GM20000 (cell line): Measurements from ENCODE around the gene MED9.

ENCODE experiments used
- DNase-seq: peaks from one replicate; pipeline ENCODE4 v3.0.0; 2012; ENCODE audit warnings: low spot score
- TF ChIP-seq, protein P1 (sequence below): IDR thresholded peaks from 2 replicates; pipeline ENCODE4 v1.5.1; 2012; ENCODE audit warnings: mild to moderate bottlenecking, control low read depth; ENCODE audit errors: extremely low read depth, missing control alignments

The MED9 gene

DNA sequence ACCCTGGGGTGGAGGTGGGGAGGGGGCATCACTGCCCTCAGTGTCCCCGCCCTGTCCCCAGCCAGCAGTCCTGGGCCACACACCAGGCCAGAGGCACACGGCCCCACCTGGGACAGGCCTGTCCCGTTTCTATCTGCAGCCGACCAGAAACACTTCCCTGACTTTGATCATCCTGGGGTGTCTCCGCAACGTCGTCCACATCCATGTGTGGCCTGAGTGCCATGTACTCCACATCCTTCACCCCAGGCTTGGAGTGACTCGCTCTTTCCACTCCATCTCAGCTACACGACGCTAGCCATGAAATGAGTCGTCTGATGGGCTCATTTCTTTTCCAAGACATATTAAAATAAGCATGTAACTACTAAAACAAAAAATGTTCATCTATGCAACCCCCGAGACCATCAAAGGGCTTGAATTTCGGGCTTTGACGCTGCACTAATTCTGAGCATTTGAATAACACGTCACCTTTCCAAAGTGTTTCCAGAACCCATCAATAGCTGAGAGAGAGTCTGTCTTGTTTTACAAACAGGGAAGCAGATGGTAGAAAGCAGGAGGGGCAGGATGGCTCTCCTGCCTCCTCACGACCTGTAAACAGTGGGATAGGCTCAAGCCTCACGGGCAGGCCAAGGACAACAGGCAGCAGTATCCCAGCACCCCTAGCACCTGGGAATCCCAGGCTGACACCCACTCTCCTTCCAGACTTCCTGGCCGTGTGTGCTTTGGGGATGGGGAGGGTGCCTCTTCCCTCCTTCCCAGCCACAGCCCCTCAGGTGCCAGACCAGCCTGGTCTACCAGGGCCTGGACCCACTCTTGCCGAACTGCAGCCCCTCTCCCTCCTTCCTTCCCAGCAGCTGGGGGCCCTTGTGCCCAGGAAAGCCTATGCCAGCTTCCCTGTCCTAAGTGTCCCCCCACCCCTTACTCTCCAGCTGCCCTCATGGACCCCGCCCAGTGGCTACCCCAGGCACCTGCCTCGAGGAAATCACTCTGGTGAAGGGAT is 39.4 kb downstream of the MED9 start:
- no peak for DNase-seq
- TF ChIP-seq, protein P1, sequence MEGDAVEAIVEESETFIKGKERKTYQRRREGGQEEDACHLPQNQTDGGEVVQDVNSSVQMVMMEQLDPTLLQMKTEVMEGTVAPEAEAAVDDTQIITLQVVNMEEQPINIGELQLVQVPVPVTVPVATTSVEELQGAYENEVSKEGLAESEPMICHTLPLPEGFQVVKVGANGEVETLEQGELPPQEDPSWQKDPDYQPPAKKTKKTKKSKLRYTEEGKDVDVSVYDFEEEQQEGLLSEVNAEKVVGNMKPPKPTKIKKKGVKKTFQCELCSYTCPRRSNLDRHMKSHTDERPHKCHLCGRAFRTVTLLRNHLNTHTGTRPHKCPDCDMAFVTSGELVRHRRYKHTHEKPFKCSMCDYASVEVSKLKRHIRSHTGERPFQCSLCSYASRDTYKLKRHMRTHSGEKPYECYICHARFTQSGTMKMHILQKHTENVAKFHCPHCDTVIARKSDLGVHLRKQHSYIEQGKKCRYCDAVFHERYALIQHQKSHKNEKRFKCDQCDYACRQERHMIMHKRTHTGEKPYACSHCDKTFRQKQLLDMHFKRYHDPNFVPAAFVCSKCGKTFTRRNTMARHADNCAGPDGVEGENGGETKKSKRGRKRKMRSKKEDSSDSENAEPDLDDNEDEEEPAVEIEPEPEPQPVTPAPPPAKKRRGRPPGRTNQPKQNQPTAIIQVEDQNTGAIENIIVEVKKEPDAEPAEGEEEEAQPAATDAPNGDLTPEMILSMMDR: no peak

DNA sequence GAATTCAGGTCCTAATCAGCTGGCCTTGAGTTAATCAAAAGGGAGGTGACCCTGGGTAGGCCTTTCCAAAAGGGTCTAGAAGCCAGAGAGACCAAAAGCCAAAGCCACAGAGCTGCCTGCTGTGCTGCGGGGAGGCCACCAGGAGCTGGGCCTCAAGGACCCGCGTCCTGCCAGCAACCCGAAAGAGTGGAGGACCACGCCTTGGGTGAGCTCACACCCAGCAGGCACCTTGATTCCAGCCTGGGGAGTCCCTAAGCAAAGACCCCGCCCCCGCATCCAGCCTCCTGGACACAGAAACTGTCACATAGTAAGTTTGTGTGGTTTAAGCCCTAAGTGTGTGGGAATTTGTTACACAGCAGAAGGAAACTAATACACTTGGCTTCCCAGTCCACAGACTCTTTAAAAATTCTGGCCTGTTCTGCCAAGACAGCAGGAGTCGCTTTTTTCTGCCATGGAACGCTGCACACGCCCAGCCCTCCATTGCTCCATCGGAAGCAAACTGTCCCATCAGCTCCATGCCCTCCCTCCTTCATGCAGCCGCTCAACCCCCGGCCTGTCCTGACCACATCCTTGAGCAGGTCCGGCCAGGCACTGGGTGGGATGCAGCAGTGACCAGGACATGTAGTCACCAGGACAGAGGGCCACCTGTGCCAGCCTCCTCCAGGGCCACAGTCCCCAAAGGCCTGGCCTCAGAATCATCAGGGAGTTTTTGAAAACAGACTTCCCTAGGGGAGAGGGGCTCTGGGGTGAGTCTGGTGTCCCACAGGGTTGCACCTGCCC is 40.3 kb downstream of the MED9 start:
- TF ChIP-seq, protein P1: no peak
- DNase-seq: no peak

DNA sequence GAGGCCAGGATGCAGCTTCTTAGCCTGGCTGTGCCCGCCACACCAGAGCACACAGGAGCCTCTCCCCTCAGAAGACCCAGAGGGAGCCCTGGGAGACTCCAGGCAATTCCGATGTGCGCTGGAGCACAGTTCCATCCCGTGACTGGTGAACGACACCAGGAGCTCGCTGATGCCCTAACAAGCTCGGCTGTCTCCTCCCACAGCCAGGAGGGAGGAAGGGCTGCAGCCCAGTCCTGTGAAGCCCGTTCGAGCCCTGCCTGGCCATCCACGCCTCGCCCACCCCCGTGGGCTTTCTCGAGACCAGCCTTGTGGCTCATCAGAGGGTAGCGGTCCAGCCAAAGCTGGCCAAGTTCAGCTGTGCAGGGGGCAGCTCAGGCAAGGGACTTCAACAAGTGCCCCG is 41.2 kb downstream of the MED9 start:
- TF ChIP-seq, protein P1: no peak
- no peak for DNase-seq

DNA sequence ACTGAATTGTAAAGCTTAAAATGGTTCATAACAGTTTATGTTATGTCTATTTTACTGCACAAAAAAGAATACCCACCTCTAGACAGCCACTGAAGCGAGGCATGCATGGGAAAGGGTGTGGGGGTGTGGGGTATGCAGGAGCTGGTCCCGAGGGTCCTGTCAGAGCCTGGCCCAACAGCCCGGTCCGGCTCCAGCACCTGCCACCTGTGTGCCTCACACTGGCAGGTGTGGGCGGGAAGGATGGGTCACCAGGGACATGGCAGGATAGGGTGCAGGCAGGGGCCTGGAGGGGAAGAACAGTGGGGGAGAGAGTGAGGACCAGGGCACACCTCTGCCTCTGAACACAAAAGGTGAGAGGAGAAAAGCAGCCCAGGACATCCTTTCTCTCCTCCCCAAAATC is 42.2 kb downstream of the MED9 start:
- TF ChIP-seq, protein P1: no peak
- DNase-seq: no peak

DNA sequence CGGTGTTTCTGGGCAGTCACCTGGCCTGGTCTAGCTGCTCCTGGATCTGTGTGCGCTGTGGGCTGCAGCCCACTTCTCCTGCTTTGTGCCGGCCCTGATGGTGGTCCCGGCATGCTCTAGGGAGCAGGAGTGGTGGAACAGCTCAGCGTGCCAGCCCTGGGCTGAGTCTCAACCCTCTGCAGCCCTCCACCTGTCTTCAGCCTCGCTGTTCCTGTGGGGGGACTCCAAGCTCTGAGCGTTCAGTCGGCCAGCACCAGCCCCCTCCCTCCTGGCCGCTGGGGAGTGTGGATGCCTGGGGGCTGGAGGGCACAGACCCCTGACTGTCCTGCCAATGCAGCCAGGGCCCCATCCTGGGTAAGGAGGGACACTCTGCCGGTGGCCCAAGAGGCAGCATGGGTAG is 43.1 kb downstream of the MED9 start:
- DNase-seq: no peak
- TF ChIP-seq, protein P1: no peak

DNA sequence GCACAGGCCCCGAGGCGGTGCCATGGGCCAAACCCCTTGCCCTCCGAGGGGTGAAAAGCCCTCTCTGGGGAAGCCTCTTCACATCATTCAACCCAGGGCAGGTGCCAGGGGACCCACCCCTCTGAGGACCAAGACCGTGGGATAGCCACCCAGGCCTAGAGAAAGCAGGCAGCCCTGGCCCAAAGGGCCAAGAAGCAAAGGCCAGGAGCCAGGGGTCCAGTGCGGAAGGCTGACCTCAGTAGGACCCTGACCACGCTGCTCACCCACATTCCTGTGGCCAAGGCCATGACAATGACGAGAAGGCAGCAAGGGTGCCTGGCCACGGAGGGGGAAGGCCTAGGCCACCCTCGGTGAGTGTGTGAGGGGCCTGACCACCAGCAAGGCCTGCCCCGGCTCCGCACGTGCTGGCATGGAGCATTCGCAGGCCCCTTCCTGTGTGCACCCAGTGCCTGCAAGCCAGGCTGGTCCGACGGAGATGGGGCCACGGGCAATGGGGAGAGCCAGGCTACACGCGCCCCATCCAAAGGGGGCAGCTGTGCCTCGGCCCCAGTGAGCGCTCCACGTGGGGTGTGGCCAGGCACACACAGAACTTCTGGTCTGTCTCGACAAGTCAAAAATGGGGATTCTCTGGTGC is 43.9 kb downstream of the MED9 start:
- no peak for DNase-seq
- TF ChIP-seq, protein P1: no peak
